Fibroblast of lung (primary cell): Measurements from ENCODE around the gene TMEM117. TPM values are rescaled to one million over a fixed set of nuclear protein-coding genes. Genes with fewer than 3 reads are reported as not detected.

Experiments
- DNase-seq, 2 donors: peaks; one replicate each; pipeline versions ENCODE4 v3.0.0 to v3.0.0-alpha.2; 2010; ENCODE audit warnings: low read depth in 2 of 2
- H2AFZ ChIP-seq: 2 replicates; pipeline ENCODE4 v1.5.1; 2012; ENCODE audit warnings: low read length, control low read depth, inconsistent platforms
- H3K27ac ChIP-seq: 2 replicates; pipeline ENCODE4 v1.5.1; 2011; ENCODE audit warnings: low read length, control low read depth; ENCODE audit not compliant: insufficient read depth
- H3K27me3 ChIP-seq: 2 replicates; pipeline ENCODE4 v1.5.1; 2011; ENCODE audit warnings: mild to moderate bottlenecking, low read length; ENCODE audit not compliant: control insufficient read depth, insufficient read depth
- H3K36me3 ChIP-seq: 2 replicates; pipeline ENCODE4 v1.5.1; 2011; ENCODE audit warnings: low read length; ENCODE audit not compliant: control insufficient read depth, insufficient read depth
- H3K4me1 ChIP-seq: 2 replicates; pipeline ENCODE4 v1.5.1; 2011; ENCODE audit warnings: low read length; ENCODE audit not compliant: control insufficient read depth, insufficient read depth; ENCODE audit errors: extremely low read depth
- H3K4me2 ChIP-seq: 2 replicates; pipeline ENCODE4 v1.5.1; 2011; ENCODE audit warnings: low read length, control low read depth; ENCODE audit not compliant: insufficient read depth; ENCODE audit errors: extremely low read depth
- H3K4me3 ChIP-seq, 4 experiments: fragments of 200-600 bp in 1 of 4; sonication (generic) in 1 of 4; replicated peaks in 1 of 4; 2 replicates each; pipeline ENCODE4 v1.5.1; 2011 to 2016; ENCODE audit warnings: low read length in 4 of 4, low read depth in 3 of 4, mild to moderate bottlenecking in 3 of 4, control low read depth in 2 of 4, inconsistent platforms in 1 of 4, mixed read lengths in 1 of 4; ENCODE audit not compliant: insufficient read depth in 1 of 4; ENCODE audit errors: control extremely low read depth in 1 of 4
- H3K79me2 ChIP-seq: 2 replicates; pipeline ENCODE4 v1.5.1; 2012; ENCODE audit warnings: mild to moderate bottlenecking, low read length, inconsistent platforms; ENCODE audit not compliant: control insufficient read depth, insufficient read depth
- H3K9ac ChIP-seq: 2 replicates; pipeline ENCODE4 v1.5.1; 2011; ENCODE audit warnings: mild to moderate bottlenecking, low read length, control low read depth; ENCODE audit not compliant: insufficient read depth
- H3K9me3 ChIP-seq: 2 replicates; pipeline ENCODE4 v1.5.1; 2012; ENCODE audit warnings: low read depth, low read length; ENCODE audit not compliant: control insufficient read depth, insufficient read depth
- H4K20me1 ChIP-seq: 2 replicates; pipeline ENCODE4 v1.5.1; 2011; ENCODE audit warnings: low read length; ENCODE audit not compliant: control insufficient read depth, insufficient read depth; ENCODE audit errors: extremely low read depth
- EZH2 ChIP-seq: IDR thresholded peaks from 2 replicates; pipeline ENCODE4 v1.5.1; 2012; ENCODE audit warnings: low read length, control low read depth, mild to moderate bottlenecking; ENCODE audit errors: missing control alignments
- polyA plus RNA-seq, 2 donors: library from polyadenylated mRNA; depleted of rRNA in 1 of 2; stranded (reverse) in 1 of 2; unstranded in 1 of 2; fragments of >200 nt; gene quantifications; 2 replicates each; pipeline ENCODE4 v1.2.1, GENCODE V29; 2011 to 2012; ENCODE audit warnings: missing spikeins in 1 of 2
- total RNA-seq: library from RNA; depleted of rRNA; stranded (reverse); fragments of >200 nt; gene quantifications from 2 replicates; pipeline ENCODE4 v1.2.1, GENCODE V29; 2014
- TF ChIP-seq, protein P1 (sequence below), 2 donors: IDR thresholded peaks in 1 of 2; conservative IDR thresholded peaks in 1 of 2; 1 replicate in 1 of 2; 2 replicates in 1 of 2; pipeline ENCODE4 v1.5.1; 2011 to 2012; ENCODE audit warnings: low read length in 2 of 2, control low read depth in 1 of 2, inconsistent platforms in 1 of 2, low read depth in 1 of 2, mild to moderate bottlenecking in 1 of 2

The TMEM117 gene
- total and polyA plus RNA-seq, 2 donors (not counting 1 experiment from before 2014, with no cell fraction given) = 7.6 to 7.8 TPM

DNA sequence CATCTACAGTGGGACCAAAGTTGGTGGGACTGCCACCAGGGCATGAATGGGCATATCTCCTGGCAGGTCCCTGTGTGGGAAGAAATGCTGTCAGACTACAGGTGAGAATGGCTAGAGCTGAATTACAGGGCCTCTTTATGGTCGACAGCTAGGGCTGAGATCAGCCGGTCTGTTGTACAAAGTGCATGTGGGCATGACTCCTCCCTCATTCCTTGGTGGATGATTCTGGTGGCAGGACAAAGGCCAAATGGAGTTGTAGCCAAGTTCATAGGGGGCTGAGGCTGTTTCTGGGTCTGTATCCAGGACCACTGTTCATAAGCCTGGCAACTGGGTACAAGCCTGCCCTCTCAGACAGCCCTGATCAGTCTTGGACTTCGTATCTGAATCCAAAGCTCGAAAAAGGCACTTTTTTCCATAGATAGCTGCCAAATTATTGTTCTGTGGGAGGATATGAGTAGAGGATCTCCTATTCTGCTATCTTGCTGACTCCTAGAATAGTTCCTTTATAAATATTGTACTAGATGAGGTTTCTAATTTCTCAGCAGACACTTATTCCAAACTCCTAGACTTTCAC, 460.8 kb downstream of the TMEM117 start:
- Histone ChIP-seq H3K4me1 (no peaks in the 10 kb centered on the region), H2AFZ (no peak overlapping the region), H3K4me3 (no peak overlapping the region), H4K20me1 (peaks cover 2% of the 10 kb centered on the region), H3K9me3 (no peaks in the 10 kb centered on the region), H3K79me2 (no peaks in the 10 kb centered on the region), H3K36me3 (no peaks in the 10 kb centered on the region), H3K9ac (no peak overlapping the region), H3K4me2 (no peak overlapping the region), H3K27ac (no peak overlapping the region), H3K27me3 (no peaks in the 10 kb centered on the region)
- TF ChIP-seq EZH2 = no peak
- TF ChIP-seq, protein P1, sequence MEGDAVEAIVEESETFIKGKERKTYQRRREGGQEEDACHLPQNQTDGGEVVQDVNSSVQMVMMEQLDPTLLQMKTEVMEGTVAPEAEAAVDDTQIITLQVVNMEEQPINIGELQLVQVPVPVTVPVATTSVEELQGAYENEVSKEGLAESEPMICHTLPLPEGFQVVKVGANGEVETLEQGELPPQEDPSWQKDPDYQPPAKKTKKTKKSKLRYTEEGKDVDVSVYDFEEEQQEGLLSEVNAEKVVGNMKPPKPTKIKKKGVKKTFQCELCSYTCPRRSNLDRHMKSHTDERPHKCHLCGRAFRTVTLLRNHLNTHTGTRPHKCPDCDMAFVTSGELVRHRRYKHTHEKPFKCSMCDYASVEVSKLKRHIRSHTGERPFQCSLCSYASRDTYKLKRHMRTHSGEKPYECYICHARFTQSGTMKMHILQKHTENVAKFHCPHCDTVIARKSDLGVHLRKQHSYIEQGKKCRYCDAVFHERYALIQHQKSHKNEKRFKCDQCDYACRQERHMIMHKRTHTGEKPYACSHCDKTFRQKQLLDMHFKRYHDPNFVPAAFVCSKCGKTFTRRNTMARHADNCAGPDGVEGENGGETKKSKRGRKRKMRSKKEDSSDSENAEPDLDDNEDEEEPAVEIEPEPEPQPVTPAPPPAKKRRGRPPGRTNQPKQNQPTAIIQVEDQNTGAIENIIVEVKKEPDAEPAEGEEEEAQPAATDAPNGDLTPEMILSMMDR (conservative IDR thresholded peaks at IDR 0.05 in 1 of 2, IDR thresholded peaks at IDR 0.05 in 1 of 2; ENCODE audit: low read depth in 1 of 2, low read length in 2 of 2) = no peak
- no peak for DNase-seq

DNA sequence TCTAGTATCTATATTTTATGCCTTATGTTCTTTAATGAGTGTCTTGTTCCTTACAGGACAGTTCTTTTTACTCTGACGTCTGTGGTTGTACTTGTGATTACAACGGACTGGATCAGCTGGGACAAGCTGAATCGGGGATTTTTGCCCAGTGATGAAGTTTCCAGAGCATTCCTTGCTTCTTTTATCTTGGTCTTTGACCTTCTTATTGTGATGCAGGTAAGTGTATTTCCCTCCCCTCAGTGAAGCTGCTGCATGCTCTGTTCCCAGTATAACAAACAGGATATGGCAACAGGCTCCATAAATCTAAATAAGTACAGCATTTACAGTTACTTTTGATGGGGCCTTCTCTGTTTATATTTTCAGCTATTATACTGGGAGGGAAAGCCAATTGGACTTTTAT, 463.6 kb downstream of the TMEM117 start:
- Histone ChIP-seq H2AFZ (no peak overlapping the region), H3K27ac (no peak overlapping the region), H3K27me3 (no peaks in the 10 kb centered on the region), H3K9ac (no peak overlapping the region), H4K20me1 (peaks cover 2% of the 10 kb centered on the region), H3K4me2 (no peak overlapping the region), H3K4me1 (no peaks in the 10 kb centered on the region), H3K79me2 (no peaks in the 10 kb centered on the region), H3K9me3 (no peaks in the 10 kb centered on the region), H3K4me3 (no peak overlapping the region), H3K36me3 (no peaks in the 10 kb centered on the region)
- DNase-seq = no peak
- no peak for TF ChIP-seq EZH2
- TF ChIP-seq, protein P1 (conservative IDR thresholded peaks at IDR 0.05 in 1 of 2, IDR thresholded peaks at IDR 0.05 in 1 of 2; ENCODE audit: low read depth in 1 of 2, low read length in 2 of 2) = no peak

- no peaks in the 10 kb centered on the region for H3K36me3 ChIP-seq
- H3K9me3 ChIP-seq = no peaks in the 10 kb centered on the region
- H3K4me1 ChIP-seq = no peaks in the 10 kb centered on the region
- DNase-seq = no peak
- H4K20me1 ChIP-seq = no peaks in the 10 kb centered on the region
- no peak overlapping the region for H3K4me3 ChIP-seq
- no peak overlapping the region for H3K4me2 ChIP-seq
- TF ChIP-seq EZH2 = no peak
- TF ChIP-seq, protein P1 (conservative IDR thresholded peaks at IDR 0.05 in 1 of 2, IDR thresholded peaks at IDR 0.05 in 1 of 2; ENCODE audit: low read depth in 1 of 2, low read length in 2 of 2) = no peak
- H3K27me3 ChIP-seq = no peaks in the 10 kb centered on the region
- no peak overlapping the region for H3K27ac ChIP-seq
- H3K9ac ChIP-seq = no peak overlapping the region
- H3K79me2 ChIP-seq = no peaks in the 10 kb centered on the region
- no peak overlapping the region for H2AFZ ChIP-seq
Measured at GRCh38 chr12:44307506-44308168, 471.8 kb downstream of the TMEM117 start.
